Lung microvascular endothelial cell (primary cell): ENCODE measurements around the gene MDM1. TPM values are rescaled to one million over a fixed set of nuclear protein-coding genes. Genes with fewer than 3 reads are reported as not detected.

ENCODE experiments used
- DNase-seq, 2 donors: peaks; one replicate each; pipeline versions ENCODE4 v3.0.0 to v3.0.0-alpha.2; 2010; ENCODE audit warnings: low read depth in 2 of 2
- total RNA-seq: library from RNA; depleted of rRNA; stranded (reverse); fragments of >200 nt; gene quantifications from 2 replicates; pipeline ENCODE4 v1.2.1, GENCODE V29; 2014

The MDM1 gene
- total RNA-seq, 1 donor from 2014 or later: 5.6 TPM

GRCh38 chr12:68326716-68327115 lies 5.4 kb downstream of the MDM1 start:
- DNase-seq: no peak

GRCh38 chr12:68325966-68326365 lies 6.2 kb downstream of the MDM1 start:
- no peak for DNase-seq

DNA sequence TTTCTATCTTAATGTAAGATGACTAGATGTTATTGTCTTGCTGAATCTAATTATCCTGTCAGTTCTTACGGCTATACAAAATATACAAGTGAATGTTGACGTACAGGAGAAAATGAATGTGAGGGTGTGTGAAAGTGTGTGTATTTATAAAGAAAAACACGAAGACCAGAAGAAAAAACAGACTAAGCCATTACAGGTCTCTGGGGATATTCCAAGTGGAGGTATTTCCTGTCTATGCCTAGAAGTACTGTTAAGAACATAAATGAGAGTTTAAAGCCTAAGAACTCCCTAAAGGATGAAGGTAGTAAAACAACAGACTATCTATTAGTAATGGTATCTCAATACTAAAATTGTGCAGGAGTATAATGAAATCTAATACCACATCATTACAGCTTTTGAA lies 7.6 kb downstream of the MDM1 start:
- no peak for DNase-seq

DNA sequence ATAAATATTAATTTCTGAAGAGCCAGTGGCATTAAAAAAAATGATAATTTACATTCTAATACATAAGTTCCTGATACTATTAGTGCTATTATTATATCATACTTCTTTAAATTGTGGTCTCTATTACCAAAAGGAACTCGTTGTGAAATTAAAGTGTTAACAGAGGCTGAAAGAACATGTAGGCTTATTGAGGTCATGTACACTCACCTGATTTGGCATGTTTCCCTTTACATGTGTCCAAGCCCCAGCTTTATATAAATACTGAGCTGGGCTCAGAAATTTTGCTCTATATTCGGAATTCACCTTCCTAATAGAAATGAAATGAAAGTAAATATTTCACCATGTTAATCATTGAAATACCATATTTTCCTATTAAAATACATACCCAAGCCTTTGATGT lies 11.0 kb downstream of the MDM1 start:
- DNase-seq: no peak

DNA sequence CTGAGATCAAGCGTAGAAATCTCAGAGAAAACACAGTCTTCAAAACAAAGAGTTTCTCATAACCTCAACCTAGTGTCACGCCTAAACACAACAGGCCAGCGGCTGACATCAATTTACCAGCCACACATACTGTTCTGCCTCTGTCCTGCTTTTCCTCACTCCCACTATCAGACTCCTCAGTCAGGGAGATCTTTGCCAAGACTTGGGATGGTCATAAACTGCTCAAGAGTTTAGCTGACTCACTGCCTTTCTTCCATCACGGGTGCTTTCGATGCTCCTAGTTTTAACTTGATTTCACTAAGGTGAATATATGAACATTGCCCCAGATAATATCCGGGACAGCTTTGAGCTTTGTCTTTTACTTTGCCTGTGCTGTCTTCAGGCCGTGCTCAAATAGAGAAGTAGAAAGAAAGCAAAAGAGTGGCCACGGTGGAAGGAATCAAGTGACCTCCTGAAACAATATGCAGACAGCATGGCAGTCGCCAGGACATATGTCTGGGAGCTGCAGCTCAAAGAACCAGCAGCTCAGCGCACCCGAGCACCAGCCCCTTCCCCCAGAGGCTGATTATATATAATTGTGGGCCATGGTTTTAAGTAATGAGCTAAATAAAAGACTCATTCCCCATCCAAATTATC lies 12.1 kb downstream of the MDM1 start:
- DNase-seq: no peak

DNA sequence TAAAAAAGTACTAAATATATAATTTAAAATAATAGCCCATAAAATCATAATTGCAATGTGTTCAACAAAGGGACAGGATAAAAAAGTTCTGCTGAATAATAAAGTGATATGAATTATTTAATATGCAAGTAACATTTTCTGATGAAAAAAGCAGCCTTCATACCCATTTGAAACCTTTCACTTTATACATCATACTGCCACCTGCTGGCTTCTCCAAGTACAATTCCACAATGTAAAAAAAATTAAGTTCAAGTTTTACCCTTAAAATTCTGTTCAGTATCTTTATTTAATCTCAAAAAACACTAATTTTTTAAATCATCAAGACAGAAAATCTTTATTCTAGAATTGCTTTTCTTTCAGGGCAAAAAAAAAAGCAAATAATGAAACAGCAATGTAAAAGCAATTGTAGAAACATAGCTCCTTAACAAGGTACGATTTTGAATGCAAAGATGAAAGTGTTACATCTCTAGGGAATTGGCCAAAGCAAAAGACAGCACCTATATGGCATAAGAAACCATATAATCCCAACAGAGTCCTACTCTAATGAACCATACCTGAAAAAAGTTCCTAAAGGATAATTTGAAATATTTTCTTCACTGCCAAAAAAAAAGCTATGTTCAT lies 15.0 kb downstream of the MDM1 start:
- DNase-seq: peak; percentile 74 to 77

GRCh38 chr12:68310370-68310769 lies 21.8 kb downstream of the MDM1 start:
- peak; percentile 56 to 91 for DNase-seq

DNA sequence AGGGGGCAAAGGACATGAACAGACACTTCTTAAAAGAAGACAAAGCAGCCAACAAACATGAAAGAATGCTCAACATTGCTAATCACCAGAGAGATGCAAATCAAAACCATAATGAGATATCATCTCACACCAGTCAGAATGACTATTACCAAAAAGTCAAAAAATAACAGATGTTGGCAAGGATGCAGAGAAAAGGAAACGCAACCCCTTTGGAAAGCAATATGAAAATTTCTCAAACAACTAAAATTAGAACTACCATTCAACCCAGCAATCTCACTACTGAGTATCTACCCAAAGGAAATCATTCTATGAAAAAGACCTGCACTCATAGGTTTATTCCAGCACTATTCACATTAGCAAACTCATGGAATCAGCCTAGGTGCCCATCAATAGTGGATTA lies 25.6 kb downstream of the MDM1 start:
- DNase-seq: no peak

DNA sequence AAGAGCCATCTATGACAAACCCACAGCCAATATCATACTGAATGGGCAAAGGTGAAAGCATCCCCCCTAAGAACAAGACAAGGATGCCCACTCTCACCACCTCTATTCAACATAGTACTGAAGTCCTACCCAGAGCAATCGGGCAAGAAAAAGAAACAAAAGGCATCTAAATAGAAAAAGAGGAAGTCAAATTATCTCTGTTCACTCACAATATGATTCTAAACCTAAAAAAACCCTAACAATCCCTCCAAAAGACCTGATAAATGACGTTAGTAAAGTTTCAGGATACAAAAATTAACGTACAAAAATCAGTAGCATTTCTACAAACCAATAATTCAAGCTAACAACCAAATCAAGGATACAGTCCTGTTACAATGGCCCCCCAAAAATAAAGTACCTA lies 26.9 kb downstream of the MDM1 start:
- DNase-seq: no peak

- peak; percentile 65 to 89 for DNase-seq
Observed at GRCh38 chr12:68304626-68305025, 27.5 kb downstream of the MDM1 start.

DNA sequence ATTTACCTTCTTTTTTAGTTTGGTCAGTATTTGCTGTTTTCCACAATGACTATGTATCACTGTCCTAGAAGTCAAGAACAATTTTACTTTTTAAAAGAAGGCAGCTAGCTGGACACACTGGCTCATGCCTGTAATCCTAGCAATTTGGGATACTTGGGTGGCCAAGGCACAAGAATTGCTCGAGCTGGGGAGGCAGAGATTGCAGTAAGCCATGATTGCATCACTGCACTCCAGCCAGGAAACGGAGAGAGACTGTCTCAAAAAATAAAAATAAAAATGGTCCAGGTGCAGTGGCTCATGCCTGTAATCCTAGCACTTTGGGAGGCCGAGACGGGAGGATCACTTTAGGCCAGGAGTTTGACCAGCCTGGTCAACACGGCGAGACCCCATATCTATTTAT lies 28.3 kb downstream of the MDM1 start:
- DNase-seq: peak in 1 of 2 donors; percentile 14

- DNase-seq: no peak
Observed at GRCh38 chr12:68297929-68298328, 34.2 kb downstream of the MDM1 start.

DNA sequence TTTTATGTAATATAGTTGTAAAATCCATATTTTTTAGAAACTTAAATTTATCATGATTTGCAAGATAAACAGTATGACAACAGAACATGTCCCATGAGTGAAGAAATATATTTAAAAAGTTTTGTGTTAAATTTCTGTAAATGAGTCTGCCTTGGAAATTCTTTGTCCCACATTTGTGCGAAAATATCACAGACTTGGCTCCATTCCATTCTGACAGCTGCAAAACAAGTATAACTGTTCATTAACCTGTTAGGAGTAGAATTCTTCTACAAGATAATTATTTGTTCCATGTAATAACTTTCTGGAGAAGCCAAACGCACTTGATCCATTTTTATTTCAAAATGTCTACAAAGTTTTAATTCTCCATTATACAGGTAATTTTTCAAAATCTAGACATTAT lies 37.9 kb downstream of the MDM1 start:
- peak in 1 of 2 donors; percentile 9 for DNase-seq

DNA sequence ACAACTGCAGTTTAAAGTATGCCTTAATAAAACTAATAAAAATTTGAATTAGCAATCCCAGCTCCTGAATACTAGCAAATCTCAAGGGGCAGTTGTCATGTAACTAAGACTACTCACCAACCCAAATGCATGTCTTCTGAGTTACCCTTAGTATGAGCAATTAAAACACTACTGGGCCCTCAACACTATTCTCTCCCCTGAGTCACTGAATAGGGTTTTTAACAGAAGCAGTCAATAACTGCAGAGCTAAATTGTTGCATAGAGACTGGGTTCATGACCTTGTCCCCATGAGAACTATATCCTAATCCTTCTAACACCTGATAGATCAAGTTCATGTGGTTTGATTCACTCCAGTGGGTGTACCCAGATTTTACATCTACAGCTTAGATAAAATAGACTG lies 38.8 kb downstream of the MDM1 start:
- DNase-seq: no peak

DNA sequence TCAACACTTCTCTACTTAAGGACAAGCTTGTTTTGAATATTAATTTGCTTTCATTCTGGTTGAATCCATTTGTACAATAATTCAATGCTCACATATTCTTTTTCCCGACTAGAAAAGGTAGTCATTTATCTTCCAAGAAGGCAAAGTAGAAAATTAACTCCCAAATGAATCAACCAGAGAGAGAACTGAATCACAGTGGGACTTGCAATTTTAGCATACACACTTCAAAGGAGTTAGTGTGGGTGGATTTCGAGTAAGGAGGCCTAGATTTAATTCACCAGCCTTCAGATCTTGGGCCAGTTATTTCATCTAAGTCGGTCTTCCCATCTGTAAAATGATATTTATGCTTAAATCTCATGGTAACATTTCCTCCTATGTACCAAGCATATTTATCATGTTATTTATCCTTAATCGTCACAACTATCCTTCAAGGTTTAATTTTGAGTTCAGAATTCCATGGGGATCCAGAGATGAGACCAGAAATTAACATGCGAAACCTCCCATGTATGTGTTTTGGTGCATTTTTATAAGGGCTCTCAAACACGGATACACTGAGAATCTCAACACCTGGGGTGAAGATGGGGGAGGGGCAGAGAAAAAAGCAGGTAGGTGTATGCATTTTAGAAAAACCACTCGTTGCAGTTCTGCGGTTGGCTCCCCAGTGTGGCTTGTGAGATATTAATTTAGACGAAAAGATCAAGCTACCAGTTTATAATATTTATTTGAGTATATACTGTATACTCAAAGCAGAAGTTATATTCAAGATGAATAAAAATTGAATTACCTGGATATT lies 39.8 kb downstream of the MDM1 start:
- DNase-seq: no peak

GRCh38 chr12:68291396-68292036 lies 40.6 kb downstream of the MDM1 start:
- DNase-seq: no peak

DNA sequence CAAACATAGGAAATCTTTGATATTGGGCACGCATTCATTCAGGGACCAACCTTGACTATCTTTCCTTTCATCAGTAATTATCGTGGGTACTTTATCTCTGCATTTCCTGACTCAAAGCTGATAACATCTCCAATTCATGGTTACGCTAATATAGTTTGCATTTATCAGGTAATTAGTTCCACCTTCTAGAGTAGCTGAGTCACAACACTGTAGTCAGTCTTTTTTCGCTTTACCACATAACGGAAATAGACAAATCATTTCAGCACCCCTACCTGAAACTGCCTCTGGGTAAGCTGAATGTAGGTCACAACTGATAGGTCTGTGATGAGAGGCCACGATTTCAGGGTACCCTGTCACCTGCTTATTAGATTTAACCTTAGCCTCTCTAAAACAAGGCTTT lies 42.0 kb downstream of the MDM1 start:
- DNase-seq: no peak

GRCh38 chr12:68287106-68287505 lies 45.1 kb downstream of the MDM1 start:
- DNase-seq: peak in 1 of 2 donors; percentile 79

GRCh38 chr12:68286396-68286795 lies 45.8 kb downstream of the MDM1 start:
- DNase-seq: peak in 1 of 2 donors; percentile 7

DNA sequence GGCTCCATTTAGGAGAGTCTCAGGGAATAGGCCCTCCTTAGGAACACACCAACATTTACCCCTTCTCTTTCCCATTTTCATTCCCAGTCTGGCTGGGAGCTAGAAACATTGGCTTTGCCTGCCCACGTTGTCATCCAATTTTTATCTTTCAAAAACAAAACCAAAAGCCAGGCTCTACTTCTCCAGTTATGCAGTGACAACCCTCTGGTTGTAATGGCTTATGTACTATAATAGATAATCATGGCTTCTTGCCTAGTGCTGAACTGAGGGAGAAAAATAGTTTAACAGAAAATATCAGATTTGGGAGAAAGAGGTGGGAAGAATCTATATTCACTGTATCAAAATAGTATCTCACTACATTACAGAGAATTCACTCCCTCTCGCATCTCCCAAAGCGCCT lies 46.6 kb downstream of the MDM1 start:
- no peak for DNase-seq

- DNase-seq: no peak
Observed at GRCh38 chr12:68281322-68282077, 50.7 kb downstream of the MDM1 start.

GRCh38 chr12:68280240-68280639 lies 51.9 kb downstream of the MDM1 start:
- DNase-seq: no peak
